ENCODE results near the gene MSGN1.
A peak's percentile ranks its signal among the peaks of the same experiment; 100 is the strongest.

MSGN1 gene

DNA sequence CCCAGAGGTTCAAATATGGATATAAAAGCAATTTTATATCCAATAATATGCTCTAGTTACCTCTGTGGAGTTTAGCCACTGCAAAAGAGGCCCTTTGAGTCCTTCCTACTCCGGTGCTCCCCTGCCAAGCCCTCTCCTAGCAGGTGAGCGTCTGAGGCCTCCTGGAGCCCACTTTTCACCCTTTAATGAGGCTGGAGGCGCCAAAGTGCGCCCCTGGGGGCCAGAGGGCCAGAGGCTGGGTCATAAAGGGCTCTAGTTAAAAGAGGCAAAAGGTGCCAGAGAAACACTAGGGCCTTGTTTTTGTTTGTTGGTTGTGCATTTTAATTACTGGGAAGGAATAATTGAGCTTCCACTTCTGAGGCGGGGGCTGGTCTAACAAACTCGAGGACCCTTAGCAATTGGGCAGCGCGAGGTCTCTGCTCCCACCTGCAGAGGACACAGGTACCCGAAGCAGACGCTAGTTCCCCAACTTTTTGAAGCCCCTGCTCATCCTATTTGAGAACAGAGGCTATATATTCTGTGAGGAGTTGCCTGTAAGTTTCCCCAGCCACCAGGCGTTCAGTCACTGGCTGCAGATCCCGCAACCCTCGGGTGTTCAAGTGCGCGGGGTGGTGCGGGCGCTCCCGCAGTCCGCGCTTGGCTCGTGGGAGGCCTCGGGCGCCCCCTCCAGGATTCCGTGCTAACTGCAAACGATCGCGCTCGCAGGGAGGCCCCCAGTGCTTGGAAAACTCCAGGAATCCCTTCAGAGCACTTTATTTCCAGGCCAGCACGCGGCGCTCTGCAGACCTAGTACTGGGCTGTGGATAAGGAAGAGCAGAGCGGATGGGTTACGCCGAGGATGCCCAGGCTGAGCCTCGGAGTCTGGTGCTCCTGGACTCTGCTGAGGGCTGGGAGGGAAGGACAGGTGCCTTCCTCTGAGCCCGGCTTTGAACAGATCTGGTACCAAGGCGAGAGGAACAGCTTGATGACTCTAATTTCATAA, 14.1 kb downstream of the MSGN1 start:
- TF ChIP-seq, protein P1, sequence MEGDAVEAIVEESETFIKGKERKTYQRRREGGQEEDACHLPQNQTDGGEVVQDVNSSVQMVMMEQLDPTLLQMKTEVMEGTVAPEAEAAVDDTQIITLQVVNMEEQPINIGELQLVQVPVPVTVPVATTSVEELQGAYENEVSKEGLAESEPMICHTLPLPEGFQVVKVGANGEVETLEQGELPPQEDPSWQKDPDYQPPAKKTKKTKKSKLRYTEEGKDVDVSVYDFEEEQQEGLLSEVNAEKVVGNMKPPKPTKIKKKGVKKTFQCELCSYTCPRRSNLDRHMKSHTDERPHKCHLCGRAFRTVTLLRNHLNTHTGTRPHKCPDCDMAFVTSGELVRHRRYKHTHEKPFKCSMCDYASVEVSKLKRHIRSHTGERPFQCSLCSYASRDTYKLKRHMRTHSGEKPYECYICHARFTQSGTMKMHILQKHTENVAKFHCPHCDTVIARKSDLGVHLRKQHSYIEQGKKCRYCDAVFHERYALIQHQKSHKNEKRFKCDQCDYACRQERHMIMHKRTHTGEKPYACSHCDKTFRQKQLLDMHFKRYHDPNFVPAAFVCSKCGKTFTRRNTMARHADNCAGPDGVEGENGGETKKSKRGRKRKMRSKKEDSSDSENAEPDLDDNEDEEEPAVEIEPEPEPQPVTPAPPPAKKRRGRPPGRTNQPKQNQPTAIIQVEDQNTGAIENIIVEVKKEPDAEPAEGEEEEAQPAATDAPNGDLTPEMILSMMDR (conservative IDR thresholded peaks at IDR 0.05; ENCODE audit: low read length), result peak; percentile 77
- H3K4me3 ChIP-seq (ENCODE audit: low read length), result peak overlapping the region; percentile 40
- DNase-seq (ENCODE audit: low read depth), result peak; percentile 66

DNA sequence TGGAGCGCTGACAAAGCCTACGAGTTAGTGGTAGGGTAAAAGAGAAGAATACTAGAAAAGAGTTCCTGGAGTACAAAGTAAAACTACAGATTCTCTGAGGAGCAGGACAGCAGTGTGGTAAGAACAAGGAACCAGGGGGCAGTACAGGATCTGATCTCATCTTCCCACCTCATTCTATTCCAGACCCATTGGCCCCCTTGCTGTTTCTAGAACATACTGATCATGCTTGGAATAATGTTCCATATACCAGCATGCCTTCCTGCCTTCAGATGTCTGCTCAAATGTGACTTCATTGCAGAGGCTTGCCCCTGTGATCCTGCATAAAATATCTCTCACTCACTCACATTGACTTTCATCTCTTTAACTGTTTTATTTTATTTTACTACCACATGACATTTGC, 19.3 kb downstream of the MSGN1 start:
- TF ChIP-seq, protein P1 (conservative IDR thresholded peaks at IDR 0.05; ENCODE audit: low read length), result no peak
- no peak for DNase-seq (ENCODE audit: low read depth)
- no peak overlapping the region for H3K4me3 ChIP-seq (ENCODE audit: low read length)

DNA sequence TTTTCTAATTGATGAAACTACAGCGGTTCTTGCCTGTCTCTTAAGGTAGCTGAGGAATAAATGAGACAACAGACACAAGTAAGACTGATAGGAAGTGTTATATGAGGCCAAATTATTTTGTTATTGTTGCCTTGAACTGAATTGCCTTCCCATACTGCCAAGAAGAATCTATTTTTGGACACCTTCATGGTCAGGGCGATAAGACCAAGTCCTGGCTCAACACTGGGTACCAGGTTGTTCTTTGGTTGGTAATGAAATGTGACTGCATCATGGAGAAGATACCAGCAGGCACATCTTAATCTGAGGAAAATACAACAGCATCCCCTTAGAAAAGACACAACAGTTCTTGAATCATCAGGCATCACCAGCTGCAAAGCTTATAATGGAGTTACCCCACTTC, 23.7 kb downstream of the MSGN1 start:
- TF ChIP-seq, protein P1 (conservative IDR thresholded peaks at IDR 0.05; ENCODE audit: low read length), result no peak
- no peak for DNase-seq (ENCODE audit: low read depth)
- no peak overlapping the region for H3K4me3 ChIP-seq (ENCODE audit: low read length)

DNA sequence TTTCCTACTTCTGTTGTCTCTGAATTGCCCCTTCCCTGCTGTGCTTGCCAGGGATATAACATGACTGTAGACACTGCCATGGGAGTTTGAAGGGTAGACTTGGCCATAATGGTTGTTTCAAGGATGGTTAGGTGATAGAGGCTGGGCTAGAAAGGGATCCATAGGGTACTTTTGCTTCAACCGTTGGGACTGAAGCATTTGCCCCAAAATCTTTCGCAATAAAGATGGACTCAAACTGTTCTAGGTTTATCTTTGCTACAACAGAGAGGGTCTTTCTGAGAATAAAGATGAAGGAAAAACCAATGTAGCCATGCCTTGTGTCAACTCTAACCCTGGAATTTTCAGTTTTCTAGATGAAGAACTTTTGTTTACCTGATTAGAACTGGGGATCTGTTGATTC, 27.2 kb downstream of the MSGN1 start:
- DNase-seq (ENCODE audit: low read depth), result no peak
- TF ChIP-seq, protein P1 (conservative IDR thresholded peaks at IDR 0.05; ENCODE audit: low read length), result no peak
- no peak overlapping the region for H3K4me3 ChIP-seq (ENCODE audit: low read length)

DNA sequence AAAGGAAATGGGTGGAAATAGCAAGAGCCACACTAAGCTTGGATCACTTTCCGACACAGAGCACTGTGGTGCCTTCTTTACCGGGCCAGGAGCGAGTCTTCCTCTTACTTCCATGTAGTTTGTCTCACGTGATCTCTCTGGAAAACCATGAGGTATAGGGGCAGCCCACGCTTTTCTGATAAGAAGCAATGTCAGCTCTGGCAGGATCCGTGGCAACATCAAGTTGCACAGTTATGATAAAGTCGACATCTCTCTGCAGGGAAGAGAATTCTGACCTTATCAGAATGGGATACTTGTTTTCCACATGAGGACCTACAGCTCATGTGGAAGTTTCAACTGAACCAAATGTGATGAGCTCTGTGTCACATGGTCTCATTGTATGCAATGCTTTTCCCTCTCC, 29.5 kb downstream of the MSGN1 start:
- DNase-seq (ENCODE audit: low read depth), result no peak
- no peak overlapping the region for H3K4me3 ChIP-seq (ENCODE audit: low read length)
- TF ChIP-seq, protein P1 (conservative IDR thresholded peaks at IDR 0.05; ENCODE audit: low read length), result no peak

DNA sequence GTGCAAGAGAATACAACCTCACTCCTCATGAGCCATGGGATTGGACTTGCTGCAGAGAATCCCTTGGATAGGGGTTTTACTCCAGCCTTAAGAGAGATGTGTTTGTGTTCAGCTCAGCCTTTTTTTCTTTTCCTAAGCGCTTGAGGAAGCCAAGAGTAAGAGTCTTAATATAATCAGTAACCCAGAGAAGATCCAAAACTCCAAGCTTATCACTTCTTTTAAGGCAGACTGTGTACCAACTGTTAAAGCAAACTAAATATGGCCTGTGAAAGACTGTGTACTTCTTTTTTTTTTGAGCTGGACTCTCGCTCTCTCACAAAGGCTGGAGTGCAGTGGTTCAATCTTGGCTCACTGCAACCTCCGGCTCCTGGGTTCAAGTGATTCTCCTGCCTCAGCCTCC, 30.4 kb downstream of the MSGN1 start:
- TF ChIP-seq, protein P1 (conservative IDR thresholded peaks at IDR 0.05; ENCODE audit: low read length), result no peak
- H3K4me3 ChIP-seq (ENCODE audit: low read length), result no peak overlapping the region
- no peak for DNase-seq (ENCODE audit: low read depth)

DNA sequence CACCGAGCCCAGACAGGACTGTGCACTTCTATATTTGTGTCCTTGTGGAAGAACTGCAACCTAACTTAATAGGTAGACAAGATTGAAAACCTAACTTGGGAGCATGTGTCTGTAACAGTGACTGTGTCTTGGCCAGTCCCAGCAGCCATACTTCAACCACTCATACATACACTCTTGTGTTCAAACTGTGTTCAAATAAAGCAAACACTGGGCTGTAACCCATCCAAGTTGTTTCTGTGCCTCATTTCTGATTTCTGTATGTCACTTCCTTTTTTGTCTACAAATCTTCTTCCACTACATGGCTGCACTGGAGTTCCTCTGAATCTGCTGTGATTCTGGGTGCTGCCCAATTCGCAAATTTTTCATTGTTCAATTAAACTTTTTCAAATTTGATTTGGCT, 31.0 kb downstream of the MSGN1 start:
- TF ChIP-seq, protein P1 (conservative IDR thresholded peaks at IDR 0.05; ENCODE audit: low read length), result no peak
- no peak for DNase-seq (ENCODE audit: low read depth)
- H3K4me3 ChIP-seq (ENCODE audit: low read length), result no peak overlapping the region

Data from AG10803 (cell line).